ENCODE measurements around the gene ARL6IP5. TPM values are rescaled to one million over a fixed set of nuclear protein-coding genes. Genes with fewer than 3 reads are reported as not detected.

Gene ARL6IP5
- total and polyA plus RNA-seq, 8 donors = 29.5 to 78.9 (median 41.7) TPM

- Histone ChIP-seq H3K4me3 (no peak overlapping the region), H3K27ac (no peak overlapping the region), H3K36me3 (no peaks in the 10 kb centered on the region), H3K9me3 (no peaks in the 10 kb centered on the region), H3K4me1 (no peaks in the 10 kb centered on the region), H3K27me3 (no peaks in the 10 kb centered on the region)
- TF ChIP-seq CTCF (IDR thresholded peaks at IDR 0.05) = no peak
- FAIRE-seq = no peak
- intact Hi-C loops (cut with DNase I) = no loop called here
- DNase-seq = no peak
- no peak for ATAC-seq
These were observed 61.0 kb downstream of the ARL6IP5 start for GRCh38 chr3:69145688-69146087.

- Histone ChIP-seq H3K27ac (no peak overlapping the region), H3K36me3 (no peaks in the 10 kb centered on the region), H3K4me3 (no peak overlapping the region), H3K9me3 (no peaks in the 10 kb centered on the region), H3K27me3 (no peaks in the 10 kb centered on the region), H3K4me1 (no peaks in the 10 kb centered on the region)
- WGBS, 2 donors = 87 to 90% methylated on average over 3 of the region's 3 CpGs
- no peak for TF ChIP-seq CTCF (IDR thresholded peaks at IDR 0.05)
- ATAC-seq = no peak
- FAIRE-seq = no peak
- intact Hi-C loops (cut with DNase I) = no loop called here
- DNase-seq = no peak
These were observed 64.8 kb downstream of the ARL6IP5 start for GRCh38 chr3:69149586-69149985.

Small RNAs within 50 kb of the gene (microRNA-seq; reads per million reads assigned to microRNA genes)
- 0 to 1.8 reads per million in 2 donors for gene MIR3136

Other genes starting within 250 kb of the ARL6IP5 start
- gene TAFA4, start 152.4 kb upstream of the ARL6IP5 start, total RNA-seq = not detected
- gene TAFA4, start 152.4 kb upstream of the ARL6IP5 start, polyA plus RNA-seq = under 1 TPM; 0.11 to 0.52 TPM
- gene EOGT, start 71.3 kb upstream of the ARL6IP5 start, total RNA-seq = 10 to 100 TPM in 4 of 6 donors, 1 to 10 TPM in 2; 7.6 to 12.9 (median 10.8) TPM
- 10 to 100 TPM; 16.9 to 19.3 TPM for gene EOGT, start 71.3 kb upstream of the ARL6IP5 start, polyA plus RNA-seq
- gene TMF1, start 32.6 kb upstream of the ARL6IP5 start, total RNA-seq = 10 to 100 TPM; 15.2 to 25.9 (median 18.1) TPM
- 10 to 100 TPM in 1 of 2 donors, 1 to 10 TPM in 1; 5.7 to 10.7 TPM for gene TMF1, start 32.6 kb upstream of the ARL6IP5 start, polyA plus RNA-seq
- gene UBA3, start 4.6 kb upstream of the ARL6IP5 start, total RNA-seq = 10 to 100 TPM; 11.7 to 32.9 (median 15.9) TPM
- 10 to 100 TPM; 16.3 to 28.0 TPM for gene UBA3, start 4.6 kb upstream of the ARL6IP5 start, polyA plus RNA-seq
- under 1 TPM in 1 of 6 donors, not detected in 5; 0.08 TPM for gene LMOD3, start 37.7 kb downstream of the ARL6IP5 start, total RNA-seq
- not detected for gene LMOD3, start 37.7 kb downstream of the ARL6IP5 start, polyA plus RNA-seq